GM10266 (cell line): Measurements from ENCODE around the gene NEURL3.
"Not testable (repeated sequence)": the region's sequence is repeated elsewhere in the genome, so short reads cannot be mapped to it uniquely, and the experiment has no call there.

ENCODE experiments used
- DNase-seq: peaks from one replicate; pipeline ENCODE4 v3.0.0; 2012; ENCODE audit errors: extremely low spot score
- CTCF ChIP-seq: IDR thresholded peaks from 2 replicates; pipeline ENCODE4 v1.5.1; 2012; ENCODE audit warnings: mild to moderate bottlenecking, low read depth; ENCODE audit not compliant: control insufficient read depth, insufficient read depth; ENCODE audit errors: missing control alignments

Gene NEURL3

GRCh38 chr2:96505231-96505889 is at the start of gene NEURL3:
NEURL3 (minus strand) TSS chr2:96505357; CDS start chr2:96505286, 71 bp downstream.
- no peak for TF ChIP-seq CTCF
- no peak for DNase-seq

DNA sequence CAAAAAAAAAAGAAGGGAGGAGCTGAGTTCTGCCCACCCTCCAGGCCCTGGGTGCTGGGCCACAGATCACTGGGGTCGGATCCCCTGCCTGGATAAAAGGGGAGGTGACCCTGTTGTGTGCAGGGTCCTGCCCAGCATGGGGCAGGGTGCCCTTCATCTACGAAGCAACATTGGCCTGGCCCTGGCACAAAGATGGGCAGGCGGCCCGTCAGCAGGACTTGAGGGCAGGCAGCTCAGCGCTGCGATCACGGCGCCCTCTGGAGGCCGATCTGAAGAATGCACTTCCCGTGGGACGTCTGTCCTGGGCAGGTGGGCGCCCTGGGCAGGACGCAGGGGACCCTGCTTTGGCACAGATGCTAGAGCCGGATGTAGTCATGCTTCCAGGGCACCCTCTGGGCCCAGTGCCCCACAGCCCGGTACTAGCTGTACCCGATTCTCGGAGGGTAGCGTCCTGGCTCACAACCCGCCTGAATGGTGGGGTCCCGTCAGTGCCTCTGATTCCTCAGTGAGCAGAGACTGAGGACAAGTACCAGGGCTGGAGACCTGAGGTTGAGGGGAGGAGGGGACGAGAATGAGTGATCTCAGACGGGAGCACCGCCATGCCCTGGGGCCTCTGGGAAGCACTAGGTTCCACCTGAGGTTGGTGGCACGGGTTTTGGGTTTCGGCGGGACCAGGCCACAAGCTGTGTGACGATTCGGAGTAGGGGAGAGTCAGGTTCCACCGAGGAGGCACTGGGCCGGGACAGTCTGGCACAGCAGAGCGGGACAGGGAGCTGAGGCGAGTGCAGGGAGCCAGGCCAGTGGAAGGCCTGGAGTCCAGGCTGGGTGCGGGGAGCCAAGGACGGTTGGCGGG is 49.4 kb upstream of the NEURL3 start:
- TF ChIP-seq CTCF, result peak; percentile 97
- DNase-seq, result peak; percentile 80

DNA sequence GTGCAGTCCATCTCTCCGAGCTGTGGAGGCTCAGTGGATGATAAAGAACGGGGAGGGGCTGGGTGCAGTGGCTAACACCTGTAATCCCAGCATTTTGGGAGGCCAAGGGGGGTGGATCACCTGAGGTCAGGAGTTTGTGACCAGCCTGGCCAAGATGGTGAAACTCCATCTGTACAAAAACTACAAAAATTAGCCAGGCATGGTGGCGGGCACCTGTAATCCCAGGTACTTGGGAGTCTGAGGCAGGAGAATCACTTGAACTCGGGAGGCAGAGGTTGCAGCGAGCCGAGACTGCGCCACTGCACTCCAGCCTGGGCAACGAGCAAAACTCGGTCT is 48.8 kb upstream of the NEURL3 start:
- not testable (repeated sequence) for DNase-seq

DNA sequence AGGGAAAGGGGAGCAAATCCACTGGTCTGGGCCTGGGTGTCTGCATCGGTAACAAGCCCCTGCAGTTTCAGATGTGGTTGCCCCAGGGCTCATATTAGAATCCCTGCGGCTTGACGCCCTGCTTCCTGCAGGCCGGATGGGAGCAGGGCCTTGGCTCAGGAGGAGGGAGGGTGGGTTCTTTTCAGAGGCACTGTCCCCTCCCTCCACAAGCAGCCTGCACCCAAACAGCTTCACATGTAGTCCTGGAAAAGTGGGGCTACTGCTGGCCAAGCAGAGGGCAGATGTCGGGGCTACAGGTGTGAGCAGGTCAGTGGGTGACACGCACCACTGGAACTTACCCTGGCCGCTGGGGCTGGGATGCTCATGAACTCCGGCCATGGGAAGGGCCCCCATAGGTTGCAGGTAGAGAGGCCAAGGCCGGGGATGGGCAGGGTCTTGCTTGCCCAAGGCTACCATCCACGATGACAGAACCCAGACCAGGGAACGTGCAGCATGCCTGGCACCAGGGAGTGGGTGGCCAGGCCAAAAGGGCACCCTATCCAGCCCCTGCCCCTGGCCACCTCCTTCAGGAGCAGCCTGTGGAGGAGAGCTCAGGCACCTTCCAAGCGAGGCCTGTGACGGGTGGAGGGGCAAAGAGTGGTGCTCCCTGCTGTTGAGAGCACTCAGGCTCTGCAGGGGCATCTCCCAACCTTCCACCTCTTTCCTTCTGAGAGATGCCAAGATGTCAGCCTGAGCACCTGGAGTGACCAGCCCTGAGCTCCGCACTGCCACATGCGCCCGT is 48.2 kb upstream of the NEURL3 start:
- no peak for DNase-seq
- TF ChIP-seq CTCF, result no peak

DNA sequence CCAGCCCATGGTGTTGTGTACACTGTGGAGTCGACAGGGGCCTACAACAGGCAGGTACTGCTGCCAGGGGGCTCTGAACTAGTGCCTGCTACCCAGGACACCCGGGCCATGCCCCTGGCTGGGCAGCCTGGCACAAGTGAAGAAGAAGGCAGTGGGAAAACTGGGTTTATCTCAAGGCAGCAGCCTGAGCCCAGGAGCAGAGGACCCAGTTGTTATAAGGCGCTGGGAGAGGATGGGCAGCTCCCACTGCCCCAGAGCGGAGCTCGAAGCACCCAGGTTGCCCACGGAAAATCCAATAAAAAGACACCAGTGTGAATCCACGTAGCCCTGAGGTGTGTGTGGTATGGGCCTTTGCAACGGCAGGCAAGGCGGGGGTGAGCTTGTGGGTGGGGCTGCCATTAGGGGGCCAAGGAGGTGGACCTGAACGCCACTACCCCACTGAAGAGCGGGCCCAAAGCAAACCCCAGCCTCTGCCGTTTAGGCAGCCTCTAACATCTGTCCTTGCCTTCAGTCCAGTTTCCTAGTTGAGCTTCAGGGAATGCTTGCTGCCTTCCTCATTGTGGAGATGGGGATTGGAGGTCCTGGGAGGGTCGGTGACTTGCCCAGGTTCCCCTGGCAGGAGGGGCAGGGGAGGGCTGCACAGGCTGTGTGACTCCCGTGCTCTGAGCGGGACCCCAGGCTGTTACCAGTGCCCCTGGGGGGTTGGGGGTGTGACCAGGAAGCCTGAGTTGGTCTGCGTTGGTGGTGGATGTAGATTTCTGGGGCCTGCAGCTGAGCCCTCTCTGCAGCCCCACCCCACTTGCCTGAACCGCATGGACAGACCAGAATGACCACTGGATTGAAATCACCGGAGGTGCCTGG is 47.4 kb upstream of the NEURL3 start:
- peak; percentile 13 for DNase-seq
- TF ChIP-seq CTCF, result no peak

DNA sequence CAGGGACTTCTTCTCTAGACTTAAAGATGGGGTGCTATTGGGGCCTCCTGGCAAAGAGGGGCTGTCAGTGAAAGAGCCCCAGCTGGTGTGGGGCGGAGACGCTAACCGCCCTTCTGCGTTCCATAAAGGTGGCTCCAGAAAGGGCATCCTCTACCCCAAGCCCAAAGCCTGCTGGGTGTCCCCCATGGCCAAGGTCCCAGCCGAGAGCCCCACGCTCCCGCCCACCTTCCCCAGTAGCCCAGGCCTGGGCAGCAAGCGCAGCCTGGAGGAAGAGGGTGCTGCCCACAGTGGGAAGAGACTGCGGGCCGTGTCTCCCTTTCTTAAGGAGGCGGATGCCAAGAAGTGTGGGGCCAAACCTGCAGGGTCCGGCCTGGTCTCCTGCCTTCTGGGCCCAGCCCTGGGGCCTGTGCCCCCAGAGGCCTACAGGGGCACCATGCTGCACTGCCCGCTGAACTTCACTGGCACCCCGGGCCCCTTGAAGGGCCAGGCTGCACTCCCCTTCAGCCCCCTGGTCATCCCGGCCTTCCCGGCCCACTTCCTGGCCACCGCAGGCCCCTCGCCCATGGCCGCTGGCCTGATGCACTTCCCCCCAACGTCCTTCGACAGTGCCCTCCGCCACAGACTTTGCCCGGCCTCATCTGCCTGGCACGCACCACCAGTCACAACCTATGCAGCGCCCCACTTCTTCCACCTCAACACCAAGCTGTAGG is 46.6 kb upstream of the NEURL3 start:
- no peak for TF ChIP-seq CTCF

More for the DNA sequence above, 46.6 kb upstream of the NEURL3 start:
- no peak for DNase-seq
